HL-60/S4 (cell line): ENCODE data around the gene ADRA1B.

ENCODE experiments used
- in situ Hi-C: fragments of 300-500 bp; cut with MboI; formaldehyde crosslinking; loops from 2 replicates; pipeline ENCODE4 v1.14.3; 2022; ENCODE audit warnings: low sequenced_read_pairs

The ADRA1B gene

DNA sequence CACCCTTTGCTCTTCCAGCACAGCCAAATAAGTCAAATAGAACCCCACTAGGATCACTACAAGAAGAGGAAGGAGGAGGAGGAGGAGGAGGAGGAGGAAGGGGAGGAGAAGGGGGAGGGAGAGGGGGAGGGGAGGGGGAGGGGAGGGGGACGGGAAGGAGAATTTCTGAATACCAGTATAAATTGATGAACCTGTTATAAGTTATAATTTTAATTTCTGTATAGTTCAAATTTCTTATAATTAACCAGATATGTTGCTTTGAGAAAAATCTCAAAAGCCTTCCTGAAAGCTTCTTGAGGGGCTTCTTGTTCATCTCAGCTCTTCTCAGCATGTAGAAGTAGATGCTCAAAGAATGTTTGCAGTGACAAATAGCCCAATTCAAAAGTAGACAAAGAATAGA is 15.0 kb upstream of the ADRA1B start:
- in situ Hi-C loops = no loop called here

DNA sequence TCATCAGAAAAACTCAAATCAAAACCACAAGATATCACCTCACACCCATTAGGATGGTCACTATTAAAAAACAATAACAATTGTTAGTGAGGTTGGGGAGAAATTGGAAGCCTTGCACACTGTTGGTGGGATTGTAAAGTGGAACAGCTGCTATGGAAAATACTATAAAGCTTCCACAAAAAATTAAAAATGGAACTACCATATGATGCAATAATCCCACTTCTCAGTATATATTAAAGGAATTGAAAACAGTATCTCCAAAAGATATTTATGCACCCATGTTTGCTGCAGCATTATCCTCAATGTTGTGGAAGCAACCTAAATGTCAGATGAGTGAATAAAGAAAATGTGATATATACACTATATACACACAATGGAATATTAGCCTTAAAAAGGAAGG is 14.5 kb upstream of the ADRA1B start:
- in situ Hi-C loops = no loop called here

DNA sequence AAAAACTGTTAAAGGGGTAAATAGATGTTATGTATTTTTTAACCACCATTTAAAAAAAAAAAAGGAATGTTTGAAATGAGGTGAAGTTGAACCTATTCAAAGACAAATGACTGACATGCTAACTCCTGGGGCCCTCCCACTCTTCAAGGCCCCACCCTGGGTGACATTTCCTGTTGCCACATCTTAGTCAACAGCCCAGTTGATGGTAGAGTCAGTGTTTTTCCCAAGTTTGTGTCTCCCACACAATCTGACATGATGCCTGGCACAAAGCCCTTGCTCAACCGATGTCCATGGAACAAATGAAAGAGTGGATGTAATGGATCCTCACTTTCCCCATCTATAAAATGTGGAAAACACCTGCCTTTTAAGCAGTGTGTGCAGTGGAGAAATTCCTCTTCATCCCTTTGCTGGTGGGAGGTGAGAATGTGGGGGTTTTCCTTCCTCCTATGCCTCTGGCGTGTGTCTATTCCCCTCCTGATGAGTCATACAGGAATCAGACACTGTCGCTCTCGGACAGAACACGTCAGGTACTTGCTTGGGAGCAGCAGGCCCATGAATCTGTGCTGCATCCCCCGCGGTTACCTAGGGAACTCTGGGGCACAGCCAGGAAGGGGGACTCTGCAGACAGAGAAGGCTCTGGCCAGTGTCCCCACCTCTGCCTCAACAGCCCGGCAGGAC is 13.7 kb upstream of the ADRA1B start:
- in situ Hi-C loops = no loop called here

DNA sequence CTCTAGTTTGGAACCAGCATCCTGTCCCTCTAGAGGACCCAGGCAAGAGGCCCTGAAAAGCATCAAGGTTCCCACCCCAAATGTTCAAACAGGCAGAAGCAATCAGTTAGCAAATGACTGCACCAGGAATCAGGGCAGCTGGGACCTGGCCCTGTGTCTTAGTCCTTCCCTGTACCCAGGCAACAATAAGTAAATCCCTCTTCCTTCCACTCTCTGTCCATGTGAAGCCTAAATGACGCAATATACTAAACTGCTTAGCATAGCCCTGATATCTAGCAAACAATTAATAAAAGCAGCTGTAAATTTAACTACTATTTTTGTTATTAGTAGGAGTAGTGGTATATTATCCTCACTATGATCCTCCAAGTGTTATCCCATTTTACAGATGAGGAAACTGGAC is 13.2 kb upstream of the ADRA1B start:
- in situ Hi-C loops = no loop called here

DNA sequence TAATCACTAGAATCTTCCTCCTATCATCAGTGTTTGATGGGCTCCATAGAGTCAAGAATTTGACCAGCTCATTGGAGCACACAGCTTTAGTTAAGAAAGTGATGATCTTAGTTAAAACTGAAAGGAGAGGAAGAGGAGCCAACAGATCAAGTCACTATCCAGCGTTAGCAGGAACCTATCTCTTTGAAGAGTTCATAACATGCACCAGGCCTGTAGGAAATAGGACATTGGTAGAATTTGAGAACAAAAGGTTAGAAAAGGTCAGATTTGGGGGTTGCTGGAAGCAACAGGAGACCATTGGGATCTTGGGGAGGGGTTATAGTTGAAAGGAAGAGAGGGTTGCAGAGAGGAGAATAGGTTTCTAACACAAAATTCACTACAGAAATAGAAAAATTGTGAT is 11.4 kb upstream of the ADRA1B start:
- in situ Hi-C loops = no loop called here

DNA sequence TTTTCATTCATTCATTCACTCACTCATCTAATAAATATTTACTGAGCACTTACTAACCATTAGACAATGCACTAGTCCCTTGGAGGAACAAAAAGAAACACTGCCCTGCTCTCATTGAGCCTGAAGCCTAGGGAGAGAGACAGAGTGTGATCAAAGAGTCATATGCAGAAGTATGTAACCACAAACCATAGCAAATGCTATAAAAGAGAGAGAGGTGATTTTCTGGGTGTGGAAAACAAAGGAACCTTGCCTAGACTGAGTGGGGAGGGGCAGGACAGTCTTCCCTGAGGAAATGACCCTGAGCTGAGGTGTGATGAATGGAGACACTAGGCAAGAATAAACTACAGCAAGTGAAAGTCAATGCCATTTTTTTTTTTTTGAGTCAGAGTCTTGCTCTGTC is 10.8 kb upstream of the ADRA1B start:
- in situ Hi-C loops = no loop called here

DNA sequence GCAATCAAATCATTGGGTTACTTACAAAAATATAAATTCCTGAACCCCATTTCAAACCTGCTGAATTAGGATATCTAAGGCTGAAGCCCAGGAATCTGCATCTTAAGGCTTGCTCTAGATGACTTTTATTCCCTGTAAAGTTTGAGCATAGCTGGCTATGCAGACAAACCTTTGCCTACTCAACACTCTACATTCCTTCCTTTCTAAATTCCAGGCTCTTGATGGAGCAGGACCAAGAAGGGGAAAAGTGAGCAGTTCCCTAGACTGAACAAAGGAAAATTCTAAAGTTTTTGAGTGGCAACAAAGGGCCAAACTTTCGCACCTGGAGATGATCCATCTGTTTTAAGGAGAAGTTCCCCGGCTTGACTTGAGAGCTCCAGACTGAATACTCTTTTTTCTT is 9.8 kb upstream of the ADRA1B start:
- in situ Hi-C loops = no loop called here

DNA sequence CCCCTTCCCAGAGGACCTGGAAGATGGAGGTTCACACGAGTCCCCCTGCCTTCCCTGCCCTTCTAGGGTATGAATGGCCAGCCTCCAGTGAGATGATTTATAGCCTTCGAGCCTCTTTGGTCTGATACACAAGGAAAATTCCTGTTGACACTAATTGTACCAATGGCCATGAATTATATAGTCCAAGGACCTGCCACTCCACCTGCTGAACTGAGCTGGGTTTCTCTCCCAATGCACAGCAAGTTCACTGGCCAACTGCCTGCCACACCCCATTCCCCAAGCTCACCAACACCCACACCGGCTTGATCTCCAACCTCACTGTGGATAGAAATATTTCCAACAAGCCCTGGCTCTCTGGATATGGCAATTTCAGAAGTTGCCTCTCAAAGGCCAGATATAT is 9.3 kb upstream of the ADRA1B start:
- in situ Hi-C loops = no loop called here

DNA sequence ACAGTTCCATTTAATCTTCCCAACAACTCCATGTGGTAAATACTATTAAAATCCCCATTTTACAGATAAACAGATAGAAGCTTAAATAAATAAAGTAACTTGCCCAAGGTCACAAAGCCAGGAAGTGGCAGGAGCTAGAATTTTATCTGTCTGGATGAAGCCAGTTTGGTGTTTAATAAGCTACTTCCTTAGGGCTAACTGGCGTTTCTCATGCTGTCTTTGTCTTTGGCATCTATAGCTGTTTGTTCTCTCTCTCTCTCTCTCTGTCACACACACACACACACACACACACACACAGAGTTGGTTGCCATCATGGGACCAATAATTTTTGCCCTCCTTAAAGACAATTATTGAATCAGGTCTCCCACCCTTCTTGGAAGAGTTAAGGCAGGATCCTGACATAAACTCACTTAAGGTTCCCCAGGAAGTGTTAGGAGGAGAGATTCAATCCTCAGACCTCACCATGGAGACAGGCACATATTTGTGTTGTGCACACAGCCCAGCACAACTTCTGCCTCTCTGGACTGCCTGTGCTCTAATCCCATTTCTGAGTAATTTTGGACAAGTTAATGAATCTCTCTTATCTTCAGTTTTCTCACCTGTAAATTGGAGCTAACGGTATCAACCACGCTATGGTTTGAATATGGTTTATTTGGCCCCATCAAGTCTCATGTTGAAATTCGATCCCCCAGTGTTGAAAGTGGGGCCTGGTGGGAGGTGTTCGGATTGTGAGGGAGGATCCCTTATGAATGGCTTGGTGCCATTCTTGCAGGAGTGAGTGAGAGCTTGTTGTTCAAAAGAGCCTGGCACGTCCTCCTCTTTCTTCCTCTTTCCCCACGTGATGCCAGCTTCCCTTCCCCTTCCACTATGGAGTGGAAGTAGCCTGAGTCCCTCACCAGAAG is 8.3 kb upstream of the ADRA1B start:
- in situ Hi-C loops = no loop called here

DNA sequence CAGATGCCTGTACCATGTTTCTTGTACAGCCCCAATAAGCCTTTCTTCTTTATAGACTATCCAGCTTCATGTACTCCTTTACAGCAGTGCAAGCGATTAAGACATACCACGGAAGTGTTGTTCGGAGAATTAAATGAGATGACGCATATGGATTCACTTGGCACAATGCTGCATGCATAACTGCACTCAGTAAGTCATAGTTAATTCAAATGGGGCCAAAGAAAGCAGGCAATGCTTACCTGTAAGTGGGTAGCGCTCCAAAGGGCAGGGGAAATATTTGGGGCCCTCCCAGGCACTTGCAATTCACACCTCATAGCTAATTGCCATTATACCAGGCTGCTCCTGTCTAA is 7.7 kb upstream of the ADRA1B start:
- in situ Hi-C loops = no loop called here

DNA sequence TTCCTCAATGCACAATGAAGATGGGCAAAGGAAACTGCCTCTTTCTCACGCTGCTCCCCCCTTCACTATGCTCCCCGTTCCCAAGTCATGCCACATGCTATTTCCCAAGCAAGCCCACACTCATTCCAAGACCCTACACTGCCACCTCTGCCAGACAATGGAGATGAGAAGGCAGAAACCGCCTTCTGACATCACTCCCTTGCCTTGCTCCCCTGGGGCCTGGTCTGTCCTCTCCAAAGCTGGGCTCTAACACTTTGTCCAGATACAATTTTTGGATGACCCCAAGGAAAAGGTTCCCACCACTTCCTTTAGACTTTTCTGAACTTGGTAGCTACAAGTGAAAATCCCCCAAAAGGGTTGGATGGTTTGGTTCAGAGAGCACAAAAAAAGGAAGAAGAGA is 7.2 kb upstream of the ADRA1B start:
- in situ Hi-C loops = no loop called here

DNA sequence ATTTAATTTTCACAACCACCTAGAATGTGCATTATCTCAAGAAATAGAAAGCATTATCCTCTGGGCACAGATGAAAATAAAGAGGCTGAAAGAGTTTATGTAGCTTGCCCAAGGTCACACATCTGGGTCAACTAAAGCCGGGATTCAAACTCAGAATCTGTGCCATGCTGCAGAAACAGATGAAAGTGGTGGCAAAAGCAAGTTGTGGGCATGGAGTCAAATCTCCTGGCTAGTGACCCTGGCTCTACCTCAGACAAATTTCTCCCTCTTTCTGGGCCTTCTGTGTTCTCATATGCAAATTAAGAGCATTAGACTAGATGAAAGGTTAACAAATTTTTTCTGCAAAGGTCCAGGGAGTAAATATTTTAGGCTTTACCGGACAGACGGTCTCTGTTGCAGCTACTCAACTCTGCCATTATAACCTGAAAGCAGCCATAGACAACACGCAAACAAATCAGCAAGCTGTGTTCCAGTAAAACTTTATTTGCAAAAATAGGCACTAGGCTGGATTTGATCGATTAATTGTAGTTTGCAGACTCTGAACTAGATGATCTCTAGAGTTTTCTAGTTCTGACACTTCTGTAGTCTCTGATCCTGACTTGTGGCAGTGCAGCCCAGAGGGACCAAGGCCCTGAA is 6.0 kb upstream of the ADRA1B start:
- in situ Hi-C loops = no loop called here

DNA sequence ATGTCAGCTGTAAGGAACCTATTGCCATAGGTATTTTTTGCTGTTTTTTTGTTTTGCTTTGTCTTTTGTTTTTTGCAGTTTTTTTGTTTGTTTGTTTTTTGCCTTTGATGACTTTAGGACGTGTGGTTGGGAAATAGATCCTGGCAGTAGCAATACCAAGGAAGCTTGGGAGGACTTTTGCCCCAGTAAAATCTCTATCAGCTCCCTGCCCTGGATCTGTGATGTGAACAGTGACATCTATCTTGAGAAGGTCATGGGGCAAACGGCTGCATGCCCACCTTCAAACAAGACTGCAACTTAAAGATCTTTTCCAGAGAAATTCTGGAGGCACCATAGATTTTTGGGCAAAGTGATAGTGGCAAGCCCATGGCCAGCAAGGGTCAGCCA is 5.4 kb upstream of the ADRA1B start:
- in situ Hi-C loops = no loop called here

DNA sequence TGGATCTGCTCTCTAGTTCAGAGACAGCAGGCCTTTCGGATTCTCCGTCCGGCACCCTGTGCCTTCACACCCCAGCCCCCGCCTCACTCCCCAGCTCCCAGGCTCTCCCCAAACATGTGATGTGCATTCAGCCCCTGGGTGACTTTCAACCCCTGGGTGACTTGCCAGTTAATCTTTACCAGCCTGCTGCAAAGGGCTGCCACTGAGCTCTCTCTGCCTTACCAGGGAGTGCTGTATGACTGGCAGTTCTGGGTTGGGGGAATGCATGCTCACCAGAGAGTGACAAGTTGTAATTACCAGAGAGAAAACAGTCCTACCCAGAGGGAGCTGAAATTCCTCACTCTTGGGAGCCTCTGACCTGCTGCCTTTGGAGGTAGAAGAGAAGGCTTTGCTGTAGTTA is 4.9 kb upstream of the ADRA1B start:
- in situ Hi-C loops = no loop called here

DNA sequence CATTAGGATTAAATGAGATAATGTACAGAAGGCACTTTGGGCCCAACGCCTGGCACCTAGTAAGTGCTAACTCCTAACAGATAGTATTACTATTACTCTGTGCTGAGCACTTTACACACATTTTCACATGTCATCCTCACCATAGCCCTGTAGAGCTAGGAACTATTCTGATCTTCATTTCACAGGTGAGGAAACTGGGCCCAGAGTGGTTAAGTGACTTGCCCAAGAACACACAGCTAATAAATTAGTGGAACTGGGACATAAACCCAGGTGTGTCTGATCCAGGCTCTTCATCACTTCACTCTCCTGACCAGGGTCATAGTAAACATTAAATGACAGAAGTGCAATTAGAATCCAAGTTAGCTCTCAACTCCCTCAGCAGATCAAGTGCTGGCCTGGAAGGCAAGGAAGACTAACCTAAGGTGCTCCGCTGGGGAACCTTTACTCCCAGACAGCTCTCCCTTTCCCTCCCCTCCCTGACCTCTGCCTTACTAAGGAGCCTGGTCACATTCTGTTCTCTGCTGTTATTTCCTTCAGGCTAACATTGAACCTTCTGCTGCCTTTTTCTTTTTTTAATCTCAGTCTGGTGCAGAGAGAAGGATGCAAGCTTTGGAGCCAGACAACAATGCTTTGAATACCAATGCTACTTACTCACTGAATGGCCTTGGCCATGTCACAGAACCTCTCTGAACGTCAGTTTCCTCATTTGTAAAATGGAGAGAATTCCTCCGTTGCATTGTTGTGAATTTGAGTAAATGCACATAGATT is 4.1 kb upstream of the ADRA1B start:
- in situ Hi-C loops = no loop called here

DNA sequence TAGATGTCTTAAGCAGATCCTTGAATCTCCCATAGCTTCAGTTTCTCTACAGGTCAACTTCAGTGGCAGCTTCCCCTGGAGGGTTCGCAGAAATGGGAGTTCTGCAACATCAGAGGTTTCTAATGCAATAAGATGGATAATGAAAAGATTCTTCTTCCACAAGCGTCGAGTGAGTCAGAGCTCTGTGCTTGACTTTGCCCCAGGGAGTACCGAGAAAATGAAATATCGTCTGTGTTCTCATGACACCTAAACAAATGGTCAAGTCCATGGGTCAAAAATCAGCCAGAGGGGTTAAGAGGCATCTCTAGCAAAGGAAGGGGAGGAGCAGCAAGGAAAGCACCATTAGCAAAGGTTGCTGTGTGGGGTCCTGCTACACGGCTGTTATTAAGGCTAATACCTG is 3.2 kb upstream of the ADRA1B start:
- in situ Hi-C loops = no loop called here

DNA sequence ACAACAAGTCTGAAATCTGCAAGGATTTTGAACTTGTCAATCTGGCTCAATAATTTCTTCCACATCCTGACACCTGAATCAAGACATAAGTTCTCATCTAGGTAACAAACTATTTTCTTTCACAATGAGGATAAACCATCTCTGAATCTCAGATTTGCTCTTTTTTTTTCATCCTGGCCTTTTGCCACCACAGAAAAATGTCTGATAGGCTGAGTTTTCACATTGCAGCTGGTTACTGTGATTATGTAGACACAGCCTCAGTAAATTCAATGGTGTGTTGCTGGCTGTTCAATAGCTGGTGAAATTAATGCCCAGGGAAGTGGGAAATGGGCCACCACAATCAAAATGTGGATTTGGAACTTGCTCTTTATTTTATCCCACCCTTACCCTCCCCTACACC is 2.8 kb upstream of the ADRA1B start:
- in situ Hi-C loops = no loop called here

DNA sequence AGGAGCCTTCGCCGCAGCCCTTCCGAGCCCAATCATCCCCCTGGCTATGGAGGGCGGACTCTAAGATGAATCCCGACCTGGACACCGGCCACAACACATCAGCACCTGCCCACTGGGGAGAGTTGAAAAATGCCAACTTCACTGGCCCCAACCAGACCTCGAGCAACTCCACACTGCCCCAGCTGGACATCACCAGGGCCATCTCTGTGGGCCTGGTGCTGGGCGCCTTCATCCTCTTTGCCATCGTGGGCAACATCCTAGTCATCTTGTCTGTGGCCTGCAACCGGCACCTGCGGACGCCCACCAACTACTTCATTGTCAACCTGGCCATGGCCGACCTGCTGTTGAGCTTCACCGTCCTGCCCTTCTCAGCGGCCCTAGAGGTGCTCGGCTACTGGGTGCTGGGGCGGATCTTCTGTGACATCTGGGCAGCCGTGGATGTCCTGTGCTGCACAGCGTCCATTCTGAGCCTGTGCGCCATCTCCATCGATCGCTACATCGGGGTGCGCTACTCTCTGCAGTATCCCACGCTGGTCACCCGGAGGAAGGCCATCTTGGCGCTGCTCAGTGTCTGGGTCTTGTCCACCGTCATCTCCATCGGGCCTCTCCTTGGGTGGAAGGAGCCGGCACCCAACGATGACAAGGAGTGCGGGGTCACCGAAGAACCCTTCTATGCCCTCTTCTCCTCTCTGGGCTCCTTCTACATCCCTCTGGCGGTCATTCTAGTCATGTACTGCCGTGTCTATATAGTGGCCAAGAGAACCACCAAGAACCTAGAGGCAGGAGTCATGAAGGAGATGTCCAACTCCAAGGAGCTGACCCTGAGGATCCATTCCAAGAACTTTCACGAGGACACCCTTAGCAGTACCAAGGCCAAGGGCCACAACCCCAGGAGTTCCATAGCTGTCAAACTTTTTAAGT is 819 bp downstream of the ADRA1B start:
- in situ Hi-C loops = no loop called here

DNA sequence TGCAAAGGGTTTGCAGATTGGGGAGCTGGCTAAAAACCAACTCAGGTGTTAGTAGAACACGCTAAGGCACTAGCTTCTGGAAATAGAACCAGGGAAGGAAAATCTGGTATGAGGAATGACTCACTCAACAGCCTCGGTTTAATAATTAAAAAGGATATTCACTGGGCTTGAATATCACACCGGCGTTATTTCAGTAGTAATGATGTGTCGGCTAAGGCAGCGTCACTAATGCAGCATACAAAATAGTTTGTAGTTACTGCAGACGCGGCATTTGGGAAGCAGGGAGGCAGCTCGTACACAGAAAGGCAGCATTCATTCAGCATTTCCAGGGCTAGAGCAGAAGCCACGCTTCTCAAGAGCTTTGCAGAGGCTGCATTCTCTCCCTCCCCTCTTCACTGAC is 1.7 kb downstream of the ADRA1B start:
- in situ Hi-C loops = no loop called here

DNA sequence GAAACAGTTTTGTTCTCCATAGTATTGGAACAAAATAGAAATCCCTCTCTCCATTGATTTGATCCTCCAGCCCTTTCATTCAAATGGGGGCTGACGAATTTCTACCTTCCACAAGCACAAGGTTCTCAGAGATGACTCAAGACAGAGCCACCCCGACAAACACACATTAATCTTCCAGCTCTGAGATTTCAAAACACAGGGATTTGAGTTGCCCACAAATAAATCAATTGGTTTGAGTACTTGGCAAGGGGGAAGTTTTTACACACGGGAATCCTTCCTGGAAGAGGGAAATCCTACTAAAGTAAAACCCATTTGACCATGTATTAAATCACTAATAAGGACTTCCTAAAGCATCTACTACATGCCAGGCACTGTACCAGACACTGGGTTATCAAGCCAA is 5.4 kb downstream of the ADRA1B start:
- in situ Hi-C loops = no loop called here
